Thyroid gland (tissue), 4 donors: ENCODE measurements around the gene KNCN. TPM values are rescaled to one million over a fixed set of nuclear protein-coding genes. Genes with fewer than 3 reads are reported as not detected.

Experiments used
- DNase-seq, 2 donors: peaks; one replicate each; pipeline ENCODE4 v3.0.0-alpha.2; 2019
- H3K27ac ChIP-seq, 3 donors: fragments of 200-600 bp; sonication (generic); 1 replicate in 2 of 3; 2 replicates in 1 of 3; pipeline ENCODE4 v1.5.1; 2016 to 2019; ENCODE audit warnings: mild to moderate bottlenecking in 1 of 3, moderate library complexity in 1 of 3
- H3K27me3 ChIP-seq: fragments of 200-600 bp; sonication (generic); one replicate; pipeline ENCODE4 v1.5.1; 2019
- H3K36me3 ChIP-seq, 2 donors: fragments of 200-600 bp; sonication (generic); one replicate each; pipeline ENCODE4 v1.5.1; 2016 to 2019
- H3K4me1 ChIP-seq, 2 donors: fragments of 200-600 bp; sonication (generic); one replicate each; pipeline ENCODE4 v1.5.1; 2017 to 2019
- H3K4me3 ChIP-seq, 3 donors: fragments of 200-600 bp; sonication (generic); replicated peaks in 1 of 3; 1 replicate in 2 of 3; 2 replicates in 1 of 3; pipeline ENCODE4 v1.5.1; 2016; ENCODE audit warnings: mild to moderate bottlenecking in 1 of 3
- H3K9me3 ChIP-seq: fragments of 200-600 bp; sonication (generic); one replicate; pipeline ENCODE4 v1.5.1; 2017
- POLR2A ChIP-seq, 2 donors: fragments of 450-650 bp; IDR thresholded peaks; one replicate each; pipeline ENCODE4 v1.6.1; 2017; ENCODE audit warnings: antibody characterized with exemption in 2 of 2, mild to moderate bottlenecking in 2 of 2, moderate library complexity in 1 of 2
- WGBS, 2 donors: methylation state at CpG; one replicate each; pipeline ENCODE4 v1.1.5; 2017; 5-methylcytosine and 5-hydroxymethylcytosine counted together
- intact Hi-C: fragments of 100-400 bp; cut with DNase I; formaldehyde crosslinking; loops from one replicate; pipeline ENCODE4 v1.15.1; 2023
- total RNA-seq, 4 donors: library from RNA; depleted of rRNA; stranded (reverse); fragments of >200 nt; gene quantifications; one replicate each; pipeline ENCODE4 v1.2.3, GENCODE V29; 2016
- TF ChIP-seq, protein P1 (sequence below), 6 experiments: fragments of 200-600 bp in 3 of 6; fragments of 450-650 bp in 3 of 6; sonication (generic) in 3 of 6; IDR thresholded peaks; one replicate each; pipeline ENCODE4 v1.5.1; 2016 to 2019; ENCODE audit warnings: antibody characterized with exemption in 6 of 6, mild to moderate bottlenecking in 2 of 6, inconsistent platforms in 1 of 6, moderate library complexity in 1 of 6

KNCN gene
- total RNA-seq, 4 donors from 2014 or later, result not detected

DNA sequence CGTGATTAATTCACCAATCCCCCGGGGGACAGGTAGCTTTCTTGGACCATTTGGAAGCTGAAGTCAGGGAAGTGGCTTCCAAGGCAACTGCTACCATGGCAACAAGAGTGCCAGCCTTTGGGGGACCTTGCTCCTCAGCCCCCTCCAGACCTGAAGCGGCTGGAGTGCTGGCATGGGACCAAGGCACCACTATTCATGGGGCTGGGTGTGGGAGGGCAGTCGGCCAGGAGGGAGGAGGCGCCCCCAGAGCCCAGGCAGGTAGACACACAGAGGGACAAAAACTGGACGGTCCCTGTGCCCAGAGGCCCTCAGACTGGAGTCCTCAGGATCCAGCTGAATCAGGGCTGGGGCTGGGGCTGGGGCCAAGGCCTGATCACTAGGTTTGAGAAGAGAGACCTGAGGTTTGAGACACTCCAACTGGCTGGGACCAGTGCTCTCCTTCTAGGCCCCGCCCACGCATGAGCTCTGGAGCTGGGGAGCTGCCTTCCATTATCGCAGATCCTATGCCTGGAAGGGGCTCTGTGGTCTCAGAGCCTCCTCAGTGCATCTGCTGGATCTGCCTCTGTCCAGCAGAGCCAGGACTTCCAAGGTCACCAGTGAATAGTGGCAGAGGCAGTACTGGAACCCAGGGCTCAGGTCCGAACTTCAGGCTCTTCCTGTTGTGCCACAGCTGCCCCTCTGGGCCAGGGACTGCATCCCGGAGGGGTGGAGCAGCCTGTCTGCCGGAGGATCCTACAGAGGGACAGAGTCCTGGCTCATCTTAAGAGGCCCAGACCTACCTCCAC, 3.3 kb upstream of the KNCN start:
- no peak for DNase-seq
- H3K27ac ChIP-seq, result no peak overlapping the region
- no peaks in the 10 kb centered on the region for H3K36me3 ChIP-seq
- no peaks in the 10 kb centered on the region for H3K9me3 ChIP-seq
- intact Hi-C loops, result no loop called here
- TF ChIP-seq POLR2A (IDR thresholded peaks at IDR 0.05), result no peak
- TF ChIP-seq, protein P1, sequence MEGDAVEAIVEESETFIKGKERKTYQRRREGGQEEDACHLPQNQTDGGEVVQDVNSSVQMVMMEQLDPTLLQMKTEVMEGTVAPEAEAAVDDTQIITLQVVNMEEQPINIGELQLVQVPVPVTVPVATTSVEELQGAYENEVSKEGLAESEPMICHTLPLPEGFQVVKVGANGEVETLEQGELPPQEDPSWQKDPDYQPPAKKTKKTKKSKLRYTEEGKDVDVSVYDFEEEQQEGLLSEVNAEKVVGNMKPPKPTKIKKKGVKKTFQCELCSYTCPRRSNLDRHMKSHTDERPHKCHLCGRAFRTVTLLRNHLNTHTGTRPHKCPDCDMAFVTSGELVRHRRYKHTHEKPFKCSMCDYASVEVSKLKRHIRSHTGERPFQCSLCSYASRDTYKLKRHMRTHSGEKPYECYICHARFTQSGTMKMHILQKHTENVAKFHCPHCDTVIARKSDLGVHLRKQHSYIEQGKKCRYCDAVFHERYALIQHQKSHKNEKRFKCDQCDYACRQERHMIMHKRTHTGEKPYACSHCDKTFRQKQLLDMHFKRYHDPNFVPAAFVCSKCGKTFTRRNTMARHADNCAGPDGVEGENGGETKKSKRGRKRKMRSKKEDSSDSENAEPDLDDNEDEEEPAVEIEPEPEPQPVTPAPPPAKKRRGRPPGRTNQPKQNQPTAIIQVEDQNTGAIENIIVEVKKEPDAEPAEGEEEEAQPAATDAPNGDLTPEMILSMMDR (IDR thresholded peaks at IDR 0.05), result no peak
- WGBS, 2 donors, result 73 to 83% methylated on average over 3 to 7 of the region's 12 CpGs
- no peak overlapping the region for H3K4me3 ChIP-seq
- H3K27me3 ChIP-seq, result no peaks in the 10 kb centered on the region
- no peaks in the 10 kb centered on the region for H3K4me1 ChIP-seq

DNA sequence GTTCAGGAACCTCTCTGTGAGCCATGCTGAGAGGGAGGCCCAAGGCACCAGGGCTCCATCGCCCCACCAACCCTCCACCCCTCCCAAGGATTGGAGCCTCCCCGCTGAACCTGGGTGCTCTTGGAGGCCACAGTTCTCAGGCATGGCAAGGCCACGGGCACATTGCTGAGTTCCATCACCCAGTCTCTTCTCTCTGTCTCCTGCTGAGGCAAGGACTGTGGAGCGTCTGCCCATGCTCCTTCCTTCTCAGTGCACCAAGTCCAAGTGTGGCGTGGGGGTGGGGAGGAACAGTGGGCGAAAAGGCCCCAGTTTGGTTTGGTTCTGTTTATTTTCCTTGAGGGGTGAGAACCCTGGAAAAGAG, 2.8 kb upstream of the KNCN start:
- TF ChIP-seq, protein P1 (IDR thresholded peaks at IDR 0.05), result no peak
- TF ChIP-seq POLR2A (IDR thresholded peaks at IDR 0.05), result no peak
- no peaks in the 10 kb centered on the region for H3K9me3 ChIP-seq
- H3K27ac ChIP-seq, result no peak overlapping the region
- no peak for DNase-seq
- no peaks in the 10 kb centered on the region for H3K4me1 ChIP-seq
- intact Hi-C loops, result no loop called here
- WGBS, 2 donors, result 87 to 90% methylated on average over 2 to 6 of the region's 6 CpGs
- no peak overlapping the region for H3K4me3 ChIP-seq
- no peaks in the 10 kb centered on the region for H3K27me3 ChIP-seq
- H3K36me3 ChIP-seq, result no peaks in the 10 kb centered on the region

DNA sequence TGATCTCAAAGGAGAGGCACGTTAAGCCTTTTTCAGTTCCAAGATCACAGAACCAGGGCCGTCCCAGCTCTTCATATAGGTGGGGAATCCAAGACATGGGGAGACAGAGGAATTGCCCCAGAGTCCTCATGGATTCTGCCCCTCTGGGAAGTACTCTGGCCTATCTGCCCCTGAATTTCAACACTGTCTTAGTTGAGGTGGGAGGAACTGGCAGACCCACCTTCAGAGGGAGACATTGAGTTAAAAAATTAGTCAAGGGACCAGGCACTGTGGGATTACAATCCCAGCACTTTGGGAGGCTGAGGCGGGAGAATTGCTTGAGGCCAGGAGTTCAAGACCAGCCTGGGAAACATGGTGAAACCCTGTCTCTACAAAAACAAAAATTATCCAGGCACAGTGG, 2.1 kb upstream of the KNCN start:
- TF ChIP-seq POLR2A (IDR thresholded peaks at IDR 0.05), result no peak
- TF ChIP-seq, protein P1 (IDR thresholded peaks at IDR 0.05), result no peak
- WGBS, 2 donors, result 88 to 97% methylated on average over 3 of the region's 3 CpGs
- H3K4me1 ChIP-seq, result no peaks in the 10 kb centered on the region
- H3K4me3 ChIP-seq, result no peak overlapping the region
- no peaks in the 10 kb centered on the region for H3K9me3 ChIP-seq
- no peak overlapping the region for H3K27ac ChIP-seq
- no peaks in the 10 kb centered on the region for H3K27me3 ChIP-seq
- intact Hi-C loops, result no loop called here
- DNase-seq, result no peak
- H3K36me3 ChIP-seq, result no peaks in the 10 kb centered on the region

DNA sequence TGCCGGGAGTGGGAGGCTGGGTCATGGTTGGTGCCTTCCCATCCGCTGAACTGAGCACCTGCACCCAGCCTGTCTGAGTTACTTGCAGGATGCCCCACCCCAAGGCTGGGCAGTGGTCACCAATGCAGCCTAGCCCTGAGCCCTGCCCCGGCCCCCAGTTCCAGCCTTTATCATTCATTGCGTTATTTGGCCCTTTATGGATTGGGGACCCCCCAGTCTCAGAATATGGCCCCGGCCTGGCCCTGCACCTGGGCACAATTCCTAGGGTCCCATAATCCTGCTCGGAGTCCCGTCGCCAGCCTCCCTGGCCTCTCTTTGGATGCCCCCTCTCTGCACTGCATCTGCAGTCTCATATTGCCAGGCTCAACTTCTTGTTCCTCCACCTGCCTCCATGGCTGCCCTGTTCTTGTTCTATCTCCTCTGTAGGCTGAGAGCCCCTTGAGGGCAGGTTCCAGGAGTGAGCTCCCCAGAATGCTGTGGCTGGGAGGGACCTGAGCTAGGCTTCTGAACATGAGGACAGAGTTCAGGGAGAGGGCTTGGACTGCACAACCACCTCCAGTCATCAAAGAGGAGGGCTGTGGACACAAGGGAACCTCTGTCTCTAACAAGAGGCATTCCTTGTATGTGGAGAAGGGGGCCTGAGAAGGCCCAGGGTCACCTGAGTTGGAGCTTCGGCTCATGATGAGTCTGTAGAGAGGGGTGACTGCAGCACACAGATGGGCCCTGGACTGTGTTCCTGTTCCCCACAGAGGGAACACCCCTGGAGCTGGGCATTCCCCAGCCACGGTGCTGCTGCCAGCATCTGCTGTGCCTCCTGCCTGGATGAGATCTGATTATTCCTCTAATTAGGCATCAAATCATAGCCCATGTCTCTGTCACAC, 1.1 kb upstream of the KNCN start:
- Histone ChIP-seq H3K4me1 (no peaks in the 10 kb centered on the region), H3K36me3 (no peaks in the 10 kb centered on the region), H3K9me3 (no peaks in the 10 kb centered on the region), H3K27me3 (no peaks in the 10 kb centered on the region), H3K4me3 (no peak overlapping the region), H3K27ac (no peak overlapping the region)
- no peak for DNase-seq
- TF ChIP-seq POLR2A (IDR thresholded peaks at IDR 0.05), result no peak
- TF ChIP-seq, protein P1 (IDR thresholded peaks at IDR 0.05), result no peak
- WGBS, 2 donors, result 88 to 92% methylated on average over 9 to 10 of the region's 10 CpGs
- intact Hi-C loops, result no loop called here

DNA sequence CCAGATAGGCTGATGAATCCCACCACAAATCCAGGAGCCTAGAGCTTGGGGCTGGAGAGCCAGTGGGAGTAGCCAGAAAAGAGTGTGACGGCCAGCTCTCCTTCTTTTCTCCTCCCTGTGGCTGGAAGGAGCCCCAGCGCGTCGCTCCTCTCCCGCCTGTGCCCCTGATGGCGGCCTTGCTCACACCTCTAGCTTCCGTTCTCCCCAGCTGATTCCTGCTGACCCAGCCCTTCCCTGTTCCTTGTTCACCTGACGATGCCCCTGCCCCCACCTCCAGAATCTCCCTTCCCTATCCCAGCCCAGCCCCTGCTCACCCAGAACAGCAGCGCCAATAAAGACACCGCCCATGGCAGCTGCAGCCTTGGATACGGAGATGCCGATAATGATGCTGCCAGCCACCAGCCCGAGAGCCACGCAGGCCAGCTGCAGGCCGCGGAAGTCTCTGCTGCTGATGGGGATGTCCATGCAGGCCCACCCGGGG, 656 bp downstream of the KNCN start:
- H3K36me3 ChIP-seq, result no peaks in the 10 kb centered on the region
- no peak overlapping the region for H3K4me3 ChIP-seq
- no peaks in the 10 kb centered on the region for H3K27me3 ChIP-seq
- no peaks in the 10 kb centered on the region for H3K9me3 ChIP-seq
- no peak for DNase-seq
- intact Hi-C loops, result no loop called here
- H3K27ac ChIP-seq, result no peak overlapping the region
- TF ChIP-seq, protein P1 (IDR thresholded peaks at IDR 0.05), result no peak
- TF ChIP-seq POLR2A (IDR thresholded peaks at IDR 0.05), result no peak
- WGBS, 2 donors, result 63 to 72% methylated on average over 17 of the region's 17 CpGs
- H3K4me1 ChIP-seq, result no peaks in the 10 kb centered on the region
